ENCODE results near the gene FBXW8.

FBXW8 gene

GRCh38 chr12:116922194-116922897, 11.6 kb downstream of the FBXW8 start:
- DNase-seq (ENCODE audit: low read depth in 2 of 3, low spot score in 2 of 3) = no peak

GRCh38 chr12:116924558-116925453, 14.1 kb downstream of the FBXW8 start:
- peak in 2 of 3 experiments; percentile 15 to 19 for DNase-seq (ENCODE audit: low read depth in 2 of 3, low spot score in 2 of 3)

GRCh38 chr12:116926283-116927243, 15.8 kb downstream of the FBXW8 start:
- DNase-seq (ENCODE audit: low read depth in 2 of 3, low spot score in 2 of 3) = no peak

- no peak for DNase-seq (ENCODE audit: low read depth in 2 of 3, low spot score in 2 of 3)
Observed at GRCh38 chr12:116927244-116927940, 16.6 kb downstream of the FBXW8 start.

GRCh38 chr12:116928504-116928903, 17.8 kb downstream of the FBXW8 start:
- no peak for DNase-seq (ENCODE audit: low read depth in 2 of 3, low spot score in 2 of 3)

- no peak for DNase-seq (ENCODE audit: low read depth in 2 of 3, low spot score in 2 of 3)
Observed at GRCh38 chr12:116929885-116930284, 19.1 kb downstream of the FBXW8 start.

- no peak for DNase-seq (ENCODE audit: low read depth in 2 of 3, low spot score in 2 of 3)
Observed at GRCh38 chr12:116931665-116932064, 20.9 kb downstream of the FBXW8 start.

GRCh38 chr12:116933091-116933490, 22.3 kb downstream of the FBXW8 start:
- DNase-seq (ENCODE audit: low read depth in 2 of 3, low spot score in 2 of 3) = no peak

GRCh38 chr12:116933512-116934246, 22.9 kb downstream of the FBXW8 start:
- DNase-seq (ENCODE audit: low read depth in 2 of 3, low spot score in 2 of 3) = no peak

GRCh38 chr12:116934908-116935705, 24.4 kb downstream of the FBXW8 start:
- no peak for DNase-seq (ENCODE audit: low read depth in 2 of 3, low spot score in 2 of 3)

GRCh38 chr12:116937640-116938039, 26.9 kb downstream of the FBXW8 start:
- no peak for DNase-seq (ENCODE audit: low read depth in 2 of 3, low spot score in 2 of 3)

- no peak for DNase-seq (ENCODE audit: low read depth in 2 of 3, low spot score in 2 of 3)
Observed at GRCh38 chr12:116939734-116940133, 29.0 kb downstream of the FBXW8 start.

GRCh38 chr12:116941188-116941587, 30.4 kb downstream of the FBXW8 start:
- no peak for DNase-seq (ENCODE audit: low read depth in 2 of 3, low spot score in 2 of 3)

- DNase-seq (ENCODE audit: low read depth in 2 of 3, low spot score in 2 of 3) = no peak
Observed at GRCh38 chr12:116943419-116944372, 32.9 kb downstream of the FBXW8 start.

- no peak for DNase-seq (ENCODE audit: low read depth in 2 of 3, low spot score in 2 of 3)
Observed at GRCh38 chr12:116945886-116946550, 35.3 kb downstream of the FBXW8 start.

GRCh38 chr12:116948298-116948697, 37.5 kb downstream of the FBXW8 start:
- no peak for DNase-seq (ENCODE audit: low read depth in 2 of 3, low spot score in 2 of 3)

GRCh38 chr12:116950628-116951325, 40.0 kb downstream of the FBXW8 start:
- DNase-seq (ENCODE audit: low read depth in 2 of 3, low spot score in 2 of 3) = no peak

Data from activated CD8-positive, alpha-beta memory T cell treated with anti-CD3 and anti-CD28 coated beads for 48 hours (primary cell).